GM18520 (cell line): Measurements from ENCODE around the gene KNL1.
A peak's percentile ranks its signal among the peaks of the same experiment; 100 is the strongest.
"Not testable (repeated sequence)": the region's sequence is repeated elsewhere in the genome, so short reads cannot be mapped to it uniquely, and the experiment has no call there.

Experiments used
- ATAC-seq: cut with Tn5 transposase; IDR thresholded peaks from one replicate; pipeline ENCODE4 v1.9.1; 2021; ENCODE audit not compliant: unreplicated experiment

The KNL1 gene, protein sequence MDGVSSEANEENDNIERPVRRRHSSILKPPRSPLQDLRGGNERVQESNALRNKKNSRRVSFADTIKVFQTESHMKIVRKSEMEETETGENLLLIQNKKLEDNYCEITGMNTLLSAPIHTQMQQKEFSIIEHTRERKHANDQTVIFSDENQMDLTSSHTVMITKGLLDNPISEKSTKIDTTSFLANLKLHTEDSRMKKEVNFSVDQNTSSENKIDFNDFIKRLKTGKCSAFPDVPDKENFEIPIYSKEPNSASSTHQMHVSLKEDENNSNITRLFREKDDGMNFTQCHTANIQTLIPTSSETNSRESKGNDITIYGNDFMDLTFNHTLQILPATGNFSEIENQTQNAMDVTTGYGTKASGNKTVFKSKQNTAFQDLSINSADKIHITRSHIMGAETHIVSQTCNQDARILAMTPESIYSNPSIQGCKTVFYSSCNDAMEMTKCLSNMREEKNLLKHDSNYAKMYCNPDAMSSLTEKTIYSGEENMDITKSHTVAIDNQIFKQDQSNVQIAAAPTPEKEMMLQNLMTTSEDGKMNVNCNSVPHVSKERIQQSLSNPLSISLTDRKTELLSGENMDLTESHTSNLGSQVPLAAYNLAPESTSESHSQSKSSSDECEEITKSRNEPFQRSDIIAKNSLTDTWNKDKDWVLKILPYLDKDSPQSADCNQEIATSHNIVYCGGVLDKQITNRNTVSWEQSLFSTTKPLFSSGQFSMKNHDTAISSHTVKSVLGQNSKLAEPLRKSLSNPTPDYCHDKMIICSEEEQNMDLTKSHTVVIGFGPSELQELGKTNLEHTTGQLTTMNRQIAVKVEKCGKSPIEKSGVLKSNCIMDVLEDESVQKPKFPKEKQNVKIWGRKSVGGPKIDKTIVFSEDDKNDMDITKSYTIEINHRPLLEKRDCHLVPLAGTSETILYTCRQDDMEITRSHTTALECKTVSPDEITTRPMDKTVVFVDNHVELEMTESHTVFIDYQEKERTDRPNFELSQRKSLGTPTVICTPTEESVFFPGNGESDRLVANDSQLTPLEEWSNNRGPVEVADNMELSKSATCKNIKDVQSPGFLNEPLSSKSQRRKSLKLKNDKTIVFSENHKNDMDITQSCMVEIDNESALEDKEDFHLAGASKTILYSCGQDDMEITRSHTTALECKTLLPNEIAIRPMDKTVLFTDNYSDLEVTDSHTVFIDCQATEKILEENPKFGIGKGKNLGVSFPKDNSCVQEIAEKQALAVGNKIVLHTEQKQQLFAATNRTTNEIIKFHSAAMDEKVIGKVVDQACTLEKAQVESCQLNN (N-terminal part only)

DNA sequence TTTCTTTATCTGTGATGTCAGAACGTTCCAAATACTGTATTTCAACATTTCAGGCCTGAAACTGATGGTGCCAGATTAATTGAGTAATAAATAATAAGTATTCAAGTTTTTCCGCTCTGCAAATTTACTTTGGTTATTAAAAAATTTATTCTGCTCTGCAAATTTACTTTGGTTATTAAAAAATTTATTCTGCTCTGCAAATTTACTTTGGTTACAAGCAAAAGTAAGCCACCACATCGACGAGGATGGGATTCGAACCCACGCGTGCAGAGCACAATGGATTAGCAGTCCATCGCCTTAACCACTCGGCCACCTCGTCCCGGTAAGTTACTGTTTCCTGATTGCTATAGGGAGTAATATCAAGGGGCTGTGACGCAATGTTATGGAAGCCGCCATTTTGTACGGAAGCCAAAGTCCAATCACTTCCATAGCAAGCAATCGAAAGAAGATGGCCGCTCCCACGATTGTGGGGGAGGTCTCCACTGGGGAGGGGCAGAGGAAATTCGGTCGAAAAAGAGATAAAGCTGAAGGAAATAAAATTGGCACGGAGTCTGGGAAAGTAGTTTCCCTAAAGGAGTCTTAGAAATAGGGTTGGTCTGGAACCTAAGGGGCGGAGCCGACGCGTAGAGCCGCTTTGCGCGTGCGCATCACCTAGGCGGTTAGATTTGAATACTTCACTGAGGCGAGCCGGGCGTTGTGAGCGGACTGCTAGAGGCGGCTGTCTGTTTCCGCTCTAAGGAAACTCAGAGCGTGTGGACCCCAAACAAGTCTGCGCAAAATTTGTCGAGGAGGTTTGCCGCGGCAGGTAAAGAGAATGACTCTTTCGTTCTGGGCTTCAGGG, at the start of gene KNL1:
TSS of gene KNL1 (plus strand) at position 662 of the 841 bp plus-strand sequence. CDS start 8,683 bp downstream, outside the sequence.
- ATAC-seq = peak; percentile 42

- no peak for ATAC-seq
These were observed 48.6 kb upstream of the KNL1 start for GRCh38 chr15:40545457-40545856.

GRCh38 chr15:40548610-40549009, 45.4 kb upstream of the KNL1 start:
- no peak for ATAC-seq

GRCh38 chr15:40549894-40550293, 44.2 kb upstream of the KNL1 start:
- ATAC-seq = no peak

DNA sequence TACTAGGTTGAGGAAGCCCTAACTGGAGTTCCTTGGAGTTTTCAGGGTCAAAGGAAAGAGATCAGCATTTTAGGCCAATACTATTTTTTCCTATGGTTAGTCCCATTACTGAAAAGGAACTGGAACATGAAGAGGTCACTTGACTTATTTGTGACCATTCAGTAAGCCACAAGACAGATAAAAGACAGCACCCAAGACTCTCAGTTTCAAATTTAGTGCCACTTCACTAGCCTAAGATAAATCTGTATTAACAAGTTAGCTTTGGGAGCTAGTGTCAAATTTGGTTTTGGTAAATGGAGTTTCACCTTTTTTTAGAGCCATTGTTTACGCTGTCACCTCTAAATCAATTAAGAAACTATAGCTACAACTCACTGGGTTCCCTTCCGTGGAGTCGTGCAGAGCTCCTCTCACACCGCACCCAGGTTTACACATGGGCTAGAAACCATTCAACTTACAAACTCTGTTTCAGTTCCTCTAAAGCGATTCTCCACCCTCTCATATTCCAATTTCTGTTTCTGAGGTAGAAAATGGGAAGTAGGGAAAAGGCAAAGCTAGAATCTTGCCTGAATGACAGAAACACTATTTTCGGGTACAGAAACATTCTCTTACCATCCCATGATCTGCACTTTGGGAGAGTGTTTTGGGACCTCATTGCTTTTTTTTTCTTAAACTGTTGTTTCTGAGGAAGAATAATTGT, 43.6 kb upstream of the KNL1 start:
- peak; percentile 53 for ATAC-seq

DNA sequence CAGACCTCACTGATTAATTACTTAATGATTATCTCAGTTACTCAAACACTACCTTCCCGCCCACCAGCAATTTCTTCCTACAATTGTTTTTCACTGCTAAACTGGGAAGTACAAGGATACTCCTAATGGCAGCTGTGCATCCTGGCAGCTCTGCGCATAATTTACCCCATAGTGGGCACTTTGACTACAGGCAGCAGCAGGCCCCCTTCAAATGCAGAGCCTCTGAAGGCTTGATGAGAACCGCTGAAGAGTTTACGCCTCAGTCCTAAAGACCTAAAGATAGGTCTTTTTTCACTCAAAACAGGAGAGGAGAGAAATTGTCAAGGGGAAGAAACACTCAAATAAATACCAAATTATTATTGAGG, 39.9 kb upstream of the KNL1 start:
- no peak for ATAC-seq

DNA sequence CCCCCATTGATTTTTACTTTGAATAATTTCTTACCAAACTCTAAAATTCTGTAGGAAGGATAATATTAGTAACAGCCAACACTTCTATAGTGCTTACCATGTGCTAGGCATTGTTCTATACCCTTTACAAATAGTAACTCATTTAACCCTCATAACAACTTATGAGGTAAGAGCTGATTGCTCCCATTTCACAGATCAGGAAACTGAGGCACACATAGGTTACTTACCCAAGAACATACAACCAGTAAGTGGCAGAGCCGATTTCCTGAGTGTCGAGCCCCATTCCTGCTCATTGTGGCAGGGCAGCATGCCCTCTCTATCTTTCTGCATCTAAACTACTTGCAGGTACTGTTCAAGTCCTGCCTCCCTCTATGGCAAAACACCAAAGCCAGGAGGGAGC, 38.2 kb upstream of the KNL1 start:
- no peak for ATAC-seq

DNA sequence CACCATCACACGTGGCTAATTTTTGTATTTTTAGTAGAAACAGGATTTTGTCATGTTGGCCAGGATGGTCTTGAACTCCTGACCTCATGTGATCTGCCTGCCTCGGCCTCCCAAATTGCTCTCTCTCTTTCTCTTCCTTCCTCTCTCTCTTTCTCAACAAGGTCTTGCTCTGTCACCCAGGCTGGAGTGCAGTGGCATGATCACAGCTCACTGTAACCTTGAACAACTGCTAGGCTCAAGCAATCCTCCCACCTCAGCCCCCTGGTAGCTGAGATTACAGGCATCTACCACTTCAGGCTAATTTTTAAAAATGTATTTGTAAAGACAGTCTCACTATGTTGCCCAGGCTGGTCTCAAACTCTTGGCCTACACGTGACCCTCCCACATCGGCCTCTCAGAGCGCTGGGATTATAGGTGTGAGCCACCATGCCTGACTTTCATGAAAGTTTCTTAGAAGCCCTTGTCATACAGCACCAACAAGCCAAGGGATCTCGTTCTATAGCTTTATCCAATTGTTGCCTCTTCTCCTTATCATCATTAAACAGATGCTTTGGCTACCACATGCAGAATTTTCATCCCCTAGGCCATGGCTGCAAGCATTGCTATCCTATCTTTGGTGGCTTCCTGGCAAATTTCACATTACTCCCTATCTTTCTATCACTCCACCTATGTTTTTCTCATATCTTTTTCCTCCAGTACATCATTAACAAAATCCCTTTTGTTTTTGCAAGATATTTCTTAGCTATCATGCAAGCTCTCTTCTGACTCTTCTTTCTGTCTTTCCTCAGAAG, 34.9 kb upstream of the KNL1 start:
- no peak for ATAC-seq

- no peak for ATAC-seq
These were observed 31.4 kb upstream of the KNL1 start for GRCh38 chr15:40562691-40563090.

DNA sequence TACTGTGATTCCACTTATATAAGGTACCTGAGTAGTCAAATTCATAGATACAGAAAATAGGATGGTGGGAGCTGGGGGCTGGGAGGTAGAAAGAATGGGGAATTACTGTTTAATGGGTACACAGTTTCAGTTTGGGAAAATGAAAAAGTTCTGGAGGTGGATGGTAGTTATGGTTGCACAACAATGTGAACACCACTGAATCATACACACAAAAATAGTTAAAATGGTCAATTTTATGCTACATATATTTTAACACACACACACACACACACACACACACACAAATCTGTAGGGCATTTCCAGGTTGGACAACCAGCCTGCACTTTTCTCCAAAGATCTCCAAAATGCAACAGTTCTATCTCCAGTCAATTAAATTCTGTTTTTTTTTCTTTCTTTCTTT, 30.6 kb upstream of the KNL1 start:
- no peak for ATAC-seq

GRCh38 chr15:40564591-40565332, 29.3 kb upstream of the KNL1 start, which contains the start of gene CCDC32:
Gene CCDC32, minus strand, starts transcription at chr15:40565042. Its CDS starts 2,027 bp downstream, at chr15:40563015.
- ATAC-seq = peak; percentile 96

GRCh38 chr15:40565333-40566238, 28.5 kb upstream of the KNL1 start:
- no peak for ATAC-seq

- ATAC-seq = no peak
These were observed 26.9 kb upstream of the KNL1 start for GRCh38 chr15:40567111-40567510.

DNA sequence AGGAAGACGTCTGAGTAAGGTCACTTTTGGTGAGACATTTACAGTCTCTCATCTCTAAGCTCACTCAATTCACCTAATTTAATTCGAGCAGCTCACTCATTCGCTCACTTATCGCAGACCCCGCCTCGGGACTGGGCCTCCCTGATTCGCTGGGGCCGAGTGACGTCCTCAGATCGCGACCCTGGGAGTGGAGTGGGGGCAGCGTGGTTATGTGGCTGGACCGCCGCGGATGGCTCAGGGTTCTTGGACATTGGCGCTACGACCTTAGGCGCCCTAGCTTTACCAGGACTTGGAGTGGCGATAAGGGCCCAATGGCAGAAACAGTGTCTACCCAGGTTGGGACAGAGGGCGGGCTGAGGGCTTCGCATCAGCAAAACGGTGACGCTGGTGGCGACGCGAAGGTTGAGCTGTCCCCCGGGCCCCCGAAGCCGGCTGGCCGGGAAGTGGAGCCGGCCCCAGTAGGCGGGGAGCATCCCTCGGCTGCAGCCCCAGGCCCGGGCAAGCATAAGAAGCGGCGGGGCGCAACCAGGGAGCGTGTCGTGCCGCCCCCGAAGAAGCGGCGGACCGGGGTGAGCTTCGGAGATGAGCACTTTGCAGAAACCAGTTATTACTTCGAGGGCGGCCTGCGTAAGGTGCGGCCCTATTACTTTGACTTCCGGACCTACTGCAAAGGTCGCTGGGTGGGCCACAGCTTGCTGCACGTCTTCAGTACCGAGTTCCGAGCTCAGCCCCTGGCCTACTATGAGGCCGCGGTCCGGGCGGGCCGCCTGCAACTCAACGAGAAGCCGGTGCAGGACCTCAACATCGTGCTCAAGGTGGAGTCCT, 24.7 kb upstream of the KNL1 start, which contains the start of gene RPUSD2:
TSS of gene RPUSD2 (plus strand) at position 171 of the 825 bp plus-strand sequence. CDS start at position 210, 39 bp downstream.
- ATAC-seq = peak; percentile 27

GRCh38 chr15:40575113-40575512, 18.9 kb upstream of the KNL1 start:
- ATAC-seq = no peak

DNA sequence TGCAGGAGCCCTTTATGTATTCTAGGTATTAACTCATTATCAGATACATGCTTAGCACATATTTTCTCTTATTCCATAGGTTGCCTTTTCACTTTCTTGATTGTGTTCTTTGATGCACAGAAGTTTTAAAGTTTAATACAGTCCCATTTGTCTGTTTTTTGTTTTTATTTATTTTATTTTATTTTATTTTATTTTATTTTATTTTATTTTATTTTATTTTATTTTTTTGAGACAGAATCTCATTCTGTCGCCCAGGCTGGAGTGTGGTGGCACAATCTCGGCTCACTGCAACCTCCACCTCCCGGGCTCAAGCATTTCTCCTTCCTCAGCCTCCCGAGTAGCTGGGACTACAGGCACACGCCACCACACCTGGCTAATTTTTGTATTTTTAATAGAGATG, 17.1 kb upstream of the KNL1 start:
- not testable (repeated sequence) for ATAC-seq
